Muscle layer of duodenum (tissue), 2 donors: ENCODE measurements around the gene PLPPR3.

Source experiments
- H3K27ac ChIP-seq: one replicate; pipeline ENCODE4 v1.7.0; 2013; ENCODE audit warnings: mild to moderate bottlenecking, low read length
- H3K27me3 ChIP-seq: one replicate; pipeline ENCODE4 v1.7.0; 2013; ENCODE audit warnings: low read depth, mild to moderate bottlenecking, control low read depth, low read length
- H3K36me3 ChIP-seq, 2 donors: one replicate each; pipeline ENCODE4 v1.7.0; 2013; ENCODE audit warnings: low read length in 2 of 2, control low read depth in 1 of 2, mild to moderate bottlenecking in 1 of 2; ENCODE audit not compliant: insufficient read depth in 2 of 2, control insufficient read depth in 1 of 2
- H3K4me1 ChIP-seq, 2 donors: one replicate each; pipeline ENCODE4 v1.7.0; 2013; ENCODE audit warnings: low read length in 2 of 2, mild to moderate bottlenecking in 2 of 2, control low read depth in 1 of 2, moderate library complexity in 1 of 2; ENCODE audit not compliant: insufficient read depth in 2 of 2, control insufficient read depth in 1 of 2
- H3K4me3 ChIP-seq, 2 donors: one replicate each; pipeline ENCODE4 v1.7.0; 2013; ENCODE audit warnings: low read length in 2 of 2, low read depth in 1 of 2, mild to moderate bottlenecking in 1 of 2
- H3K9me3 ChIP-seq, 2 donors: one replicate each; pipeline ENCODE4 v1.7.0; 2013; ENCODE audit warnings: low read length in 2 of 2, control low read depth in 1 of 2, mild to moderate bottlenecking in 1 of 2; ENCODE audit not compliant: control insufficient read depth in 1 of 2
- donor health status: healthy.

The PLPPR3 gene

GRCh38 chr19:840519-841206 is 18.9 kb upstream of the PLPPR3 start, which contains the start of gene PRTN3:
Gene PRTN3, plus strand, starts transcription at chr19:840999. Its CDS starts 10 bp downstream, at chr19:841009.
- H3K9me3 ChIP-seq, result no peaks in the 10 kb centered on the region
- no peak within 1 kb of the TSS for H3K27ac ChIP-seq
- H3K27me3 ChIP-seq, result peaks cover 7% of the 10 kb centered on the region
- H3K36me3 ChIP-seq, result no peaks in the 10 kb centered on the region
- peaks cover 0 to 9% of the 10 kb centered on the region in 2 donors for H3K4me1 ChIP-seq
- no peak within 1 kb of the TSS for H3K4me3 ChIP-seq

- H3K27me3 ChIP-seq, result peaks cover 7% of the 10 kb centered on the region
- no peaks in the 10 kb centered on the region for H3K9me3 ChIP-seq
- no peak overlapping the region for H3K27ac ChIP-seq
- no peak overlapping the region for H3K4me3 ChIP-seq
- no peaks in the 10 kb centered on the region for H3K4me1 ChIP-seq
- H3K36me3 ChIP-seq, result no peaks in the 10 kb centered on the region
Observed at GRCh38 chr19:835210-835810, 13.6 kb upstream of the PLPPR3 start.

GRCh38 chr19:834216-834615 is 12.5 kb upstream of the PLPPR3 start:
- no peaks in the 10 kb centered on the region for H3K9me3 ChIP-seq
- H3K36me3 ChIP-seq, result no peaks in the 10 kb centered on the region
- peaks cover 7% of the 10 kb centered on the region for H3K27me3 ChIP-seq
- no peak overlapping the region for H3K4me3 ChIP-seq
- H3K27ac ChIP-seq, result no peak overlapping the region
- no peaks in the 10 kb centered on the region for H3K4me1 ChIP-seq

- Histone ChIP-seq H3K27me3 (peaks cover 7% of the 10 kb centered on the region), H3K27ac (no peak overlapping the region), H3K4me1 (no peaks in the 10 kb centered on the region), H3K9me3 (no peaks in the 10 kb centered on the region), H3K36me3 (no peaks in the 10 kb centered on the region), H3K4me3 (no peak overlapping the region)
Observed at GRCh38 chr19:831407-832369, 9.9 kb upstream of the PLPPR3 start.

- Histone ChIP-seq H3K4me3 (no peak overlapping the region), H3K27me3 (no peaks in the 10 kb centered on the region), H3K36me3 (no peaks in the 10 kb centered on the region), H3K9me3 (no peaks in the 10 kb centered on the region), H3K4me1 (no peaks in the 10 kb centered on the region), H3K27ac (no peak overlapping the region)
Observed at GRCh38 chr19:829129-829758, 7.5 kb upstream of the PLPPR3 start.

GRCh38 chr19:827710-828321 is 6.1 kb upstream of the PLPPR3 start, which contains the start of gene AZU1:
Gene AZU1, plus strand, starts transcription at chr19:827837. Its CDS starts 10 bp downstream, at chr19:827847.
- Histone ChIP-seq H3K4me1 (no peaks in the 10 kb centered on the region), H3K36me3 (no peaks in the 10 kb centered on the region), H3K27me3 (peaks cover 5% of the 10 kb centered on the region), H3K27ac (no peak within 1 kb of the TSS), H3K9me3 (no peaks in the 10 kb centered on the region), H3K4me3 (no peak within 1 kb of the TSS)

GRCh38 chr19:827314-827709 is 5.6 kb upstream of the PLPPR3 start:
- Histone ChIP-seq H3K27ac (no peak overlapping the region), H3K27me3 (peaks cover 5% of the 10 kb centered on the region), H3K4me1 (peaks cover 0 to 3% of the 10 kb centered on the region in 2 donors), H3K4me3 (no peak overlapping the region), H3K36me3 (no peaks in the 10 kb centered on the region), H3K9me3 (no peaks in the 10 kb centered on the region)

GRCh38 chr19:825897-826644 is 4.3 kb upstream of the PLPPR3 start:
- Histone ChIP-seq H3K9me3 (no peaks in the 10 kb centered on the region), H3K4me3 (no peak overlapping the region), H3K4me1 (peaks cover 0 to 15% of the 10 kb centered on the region in 2 donors), H3K27ac (no peak overlapping the region), H3K36me3 (no peaks in the 10 kb centered on the region), H3K27me3 (peaks cover 5% of the 10 kb centered on the region)

- Histone ChIP-seq H3K27ac (no peak overlapping the region), H3K36me3 (no peaks in the 10 kb centered on the region), H3K27me3 (peaks cover 5% of the 10 kb centered on the region), H3K9me3 (no peaks in the 10 kb centered on the region), H3K4me3 (no peak overlapping the region), H3K4me1 (peaks cover 0 to 15% of the 10 kb centered on the region in 2 donors)
Observed at GRCh38 chr19:824885-825284, 3.1 kb upstream of the PLPPR3 start.

- H3K27me3 ChIP-seq, result peaks cover 5% of the 10 kb centered on the region
- H3K27ac ChIP-seq, result no peak overlapping the region
- H3K4me1 ChIP-seq, result peaks cover 0 to 15% of the 10 kb centered on the region in 2 donors
- H3K9me3 ChIP-seq, result no peaks in the 10 kb centered on the region
- H3K36me3 ChIP-seq, result no peaks in the 10 kb centered on the region
- no peak overlapping the region for H3K4me3 ChIP-seq
Observed at GRCh38 chr19:823565-824121, 1.9 kb upstream of the PLPPR3 start.
